Measurements from ENCODE around the gene BCAR3. TPM values are rescaled to one million over a fixed set of nuclear protein-coding genes. Genes with fewer than 3 reads are reported as not detected.

The BCAR3 gene
- total RNA-seq, 4 donors from 2014 or later = 20.2 to 47.2 (median 32.3) TPM

DNA sequence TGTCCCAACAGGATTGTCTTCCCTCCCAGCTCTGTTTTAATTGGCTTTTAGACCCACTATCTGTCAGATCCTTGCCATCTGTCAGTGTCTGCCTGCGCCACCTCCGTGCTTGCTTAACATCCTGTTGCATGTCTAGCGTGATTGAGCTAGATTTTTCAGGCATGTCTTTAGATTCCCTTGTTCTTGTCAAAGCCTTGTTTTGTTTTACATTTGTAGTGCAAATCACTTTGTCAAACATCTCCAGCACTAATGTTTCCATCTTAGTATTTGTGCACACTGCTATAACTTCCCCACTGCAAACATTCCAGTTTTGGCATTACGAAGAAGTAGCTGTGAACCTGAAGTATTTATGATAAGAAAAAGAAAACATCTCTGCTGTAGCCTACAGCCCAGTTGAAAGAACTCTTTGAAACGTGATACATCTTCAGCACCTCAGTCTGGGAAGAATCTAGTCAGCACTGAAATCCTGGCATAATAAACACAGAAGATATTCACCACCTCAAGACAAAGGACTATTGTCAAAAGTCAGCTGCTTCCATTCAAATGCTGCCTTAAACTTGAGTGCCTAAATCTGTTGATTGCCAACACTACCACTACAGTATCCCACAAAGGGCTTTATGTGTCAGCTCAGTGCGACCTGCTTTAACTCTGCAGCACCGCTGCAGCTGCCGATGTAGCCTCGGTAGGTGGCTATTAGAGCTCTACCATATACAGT, 128.7 kb downstream of the BCAR3 start:
- TF ChIP-seq EP300 (IDR thresholded peaks at IDR 0.05) (no peak), POLR2AphosphoS5 (IDR thresholded peaks at IDR 0.05) (no peak)
- TF ChIP-seq, protein P1, sequence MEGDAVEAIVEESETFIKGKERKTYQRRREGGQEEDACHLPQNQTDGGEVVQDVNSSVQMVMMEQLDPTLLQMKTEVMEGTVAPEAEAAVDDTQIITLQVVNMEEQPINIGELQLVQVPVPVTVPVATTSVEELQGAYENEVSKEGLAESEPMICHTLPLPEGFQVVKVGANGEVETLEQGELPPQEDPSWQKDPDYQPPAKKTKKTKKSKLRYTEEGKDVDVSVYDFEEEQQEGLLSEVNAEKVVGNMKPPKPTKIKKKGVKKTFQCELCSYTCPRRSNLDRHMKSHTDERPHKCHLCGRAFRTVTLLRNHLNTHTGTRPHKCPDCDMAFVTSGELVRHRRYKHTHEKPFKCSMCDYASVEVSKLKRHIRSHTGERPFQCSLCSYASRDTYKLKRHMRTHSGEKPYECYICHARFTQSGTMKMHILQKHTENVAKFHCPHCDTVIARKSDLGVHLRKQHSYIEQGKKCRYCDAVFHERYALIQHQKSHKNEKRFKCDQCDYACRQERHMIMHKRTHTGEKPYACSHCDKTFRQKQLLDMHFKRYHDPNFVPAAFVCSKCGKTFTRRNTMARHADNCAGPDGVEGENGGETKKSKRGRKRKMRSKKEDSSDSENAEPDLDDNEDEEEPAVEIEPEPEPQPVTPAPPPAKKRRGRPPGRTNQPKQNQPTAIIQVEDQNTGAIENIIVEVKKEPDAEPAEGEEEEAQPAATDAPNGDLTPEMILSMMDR (IDR thresholded peaks at IDR 0.05) = no peak
- H3K27ac ChIP-seq (replicated peaks in 1 of 4) = peak overlapping the region; percentile 48 to 75 (median 50)
- intact Hi-C loops (cut with DNase I) = no loop called here

DNA sequence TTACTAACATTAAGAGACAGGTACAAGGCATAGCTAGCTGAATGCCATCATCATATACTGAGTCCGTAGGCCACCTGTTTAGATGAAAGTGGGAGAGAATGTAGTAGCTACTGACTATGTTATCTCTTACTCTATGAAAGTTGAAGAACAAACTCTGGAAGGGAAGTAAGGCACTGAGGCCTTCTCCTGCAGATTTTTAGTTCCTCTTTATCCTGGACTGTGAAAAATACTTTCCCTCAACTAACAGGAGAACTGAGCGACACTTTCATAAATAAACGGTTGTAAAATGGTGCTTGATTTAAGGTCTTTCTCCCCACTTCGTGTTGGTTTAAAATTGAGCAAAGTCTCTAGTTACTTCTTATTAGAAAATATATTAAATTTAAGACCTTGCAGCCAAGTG, 131.8 kb downstream of the BCAR3 start:
- peaks cover 23 to 30% (median 28%) of the 10 kb centered on the region in 4 donors for H3K4me1 ChIP-seq
- TF ChIP-seq POLR2A (IDR thresholded peaks at IDR 0.05; ENCODE audit: low read depth) (no peak), POLR2AphosphoS5 (IDR thresholded peaks at IDR 0.05) (no peak), EP300 (IDR thresholded peaks at IDR 0.05) (no peak)
- TF ChIP-seq, protein P1 (IDR thresholded peaks at IDR 0.05) = no peak
- H3K27ac ChIP-seq (replicated peaks in 1 of 4) = no peak overlapping the region
- no peak overlapping the region for H3K4me3 ChIP-seq
- no peaks in the 10 kb centered on the region for H3K27me3 ChIP-seq
- 82% methylated on average over 4 of the region's 4 CpGs for WGBS
- peaks cover 0 to 44% (median 13%) of the 10 kb centered on the region in 4 donors for H3K36me3 ChIP-seq
- DNase-seq (ENCODE audit: extremely low spot score) = no peak
- intact Hi-C loops (cut with DNase I) = no loop called here
- H3K9me3 ChIP-seq = no peaks in the 10 kb centered on the region

More for the DNA sequence above, 128.7 kb downstream of the BCAR3 start:
- H3K4me3 ChIP-seq = no peak overlapping the region
- no peak for DNase-seq (ENCODE audit: extremely low spot score)
- H3K36me3 ChIP-seq = peaks cover 0 to 31% (median 9%) of the 10 kb centered on the region in 4 donors
- WGBS = 57% methylated on average over 9 of the region's 9 CpGs
- H3K4me1 ChIP-seq = peaks cover 32 to 45% (median 38%) of the 10 kb centered on the region in 4 donors
- H3K27me3 ChIP-seq = no peaks in the 10 kb centered on the region
- no peaks in the 10 kb centered on the region for H3K9me3 ChIP-seq

DNA sequence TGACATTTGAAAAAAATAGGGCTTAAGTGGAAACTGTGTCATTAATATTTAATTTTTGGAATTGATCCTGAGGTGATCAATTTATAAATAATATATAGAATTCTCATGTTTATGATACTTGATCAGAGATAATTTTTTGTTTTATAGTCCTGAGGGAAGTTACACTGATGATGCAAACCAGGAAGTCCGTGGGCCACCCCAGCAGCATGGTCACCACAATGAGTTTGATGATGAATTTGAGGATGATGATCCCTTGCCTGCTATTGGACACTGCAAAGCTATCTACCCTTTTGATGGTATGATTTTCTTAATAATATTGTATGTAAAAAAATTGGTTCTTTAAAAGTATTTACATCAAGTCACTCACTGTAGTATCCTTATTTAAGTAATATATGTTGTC, 132.5 kb downstream of the BCAR3 start:
- no peak for TF ChIP-seq EP300 (IDR thresholded peaks at IDR 0.05)
- no peak for TF ChIP-seq POLR2A (IDR thresholded peaks at IDR 0.05; ENCODE audit: low read depth)
- TF ChIP-seq, protein P1 (IDR thresholded peaks at IDR 0.05) = no peak
- no peak for TF ChIP-seq POLR2AphosphoS5 (IDR thresholded peaks at IDR 0.05)
- Histone ChIP-seq H3K27ac (replicated peaks in 1 of 4) (no peak overlapping the region), H3K36me3 (peaks cover 0 to 51% (median 13%) of the 10 kb centered on the region in 4 donors), H3K4me1 (peaks cover 16 to 25% (median 22%) of the 10 kb centered on the region in 4 donors), H3K9me3 (no peaks in the 10 kb centered on the region), H3K27me3 (no peaks in the 10 kb centered on the region), H3K4me3 (no peak overlapping the region)
- intact Hi-C loops (cut with DNase I) = no loop called here
- DNase-seq (ENCODE audit: extremely low spot score) = no peak
- WGBS = 82% methylated on average over 1 of the region's 1 CpG

DNA sequence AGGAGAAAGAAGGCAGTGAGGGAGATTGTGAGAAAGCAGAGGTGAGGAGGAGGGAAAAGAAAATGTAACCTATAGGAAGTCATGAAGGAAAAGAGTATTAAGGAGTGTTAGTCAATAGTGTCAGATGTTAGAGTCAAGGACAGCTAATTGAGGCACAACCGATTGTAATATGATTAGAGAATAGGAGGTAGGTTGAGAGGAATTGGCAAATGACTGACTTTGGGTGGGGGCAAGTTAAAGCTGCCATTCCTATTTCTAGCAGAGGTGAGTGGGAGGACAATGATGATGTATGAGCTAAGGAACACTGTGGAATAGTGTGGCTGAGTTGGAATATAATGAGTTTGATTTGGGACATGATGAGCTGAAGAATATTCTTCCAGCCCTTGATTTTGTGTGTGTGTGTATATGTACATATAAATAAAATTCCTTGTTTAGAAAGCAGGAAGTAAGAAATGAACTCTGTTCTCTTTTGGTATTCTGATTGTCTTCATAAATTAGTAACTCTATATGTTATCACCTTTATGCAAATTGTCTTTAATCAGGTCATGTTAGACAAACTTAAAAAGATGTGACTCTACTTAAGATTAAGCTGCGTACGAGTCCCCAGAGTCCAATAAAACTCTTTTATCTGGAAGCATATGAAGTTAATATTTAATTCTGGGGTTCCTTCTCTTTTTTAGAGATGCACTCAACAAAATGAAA, 135.3 kb downstream of the BCAR3 start:
- Histone ChIP-seq H3K4me1 (no peaks in the 10 kb centered on the region), H3K27ac (replicated peaks in 1 of 4) (no peak overlapping the region), H3K27me3 (no peaks in the 10 kb centered on the region), H3K36me3 (peaks cover 0 to 53% (median 13%) of the 10 kb centered on the region in 4 donors), H3K9me3 (no peaks in the 10 kb centered on the region), H3K4me3 (no peak overlapping the region)
- DNase-seq (ENCODE audit: extremely low spot score) = no peak
- no peak for TF ChIP-seq EP300 (IDR thresholded peaks at IDR 0.05)
- TF ChIP-seq, protein P1 (IDR thresholded peaks at IDR 0.05) = no peak
- no peak for TF ChIP-seq POLR2AphosphoS5 (IDR thresholded peaks at IDR 0.05)
- no peak for TF ChIP-seq POLR2A (IDR thresholded peaks at IDR 0.05; ENCODE audit: low read depth)
- intact Hi-C loops (cut with DNase I) = no loop called here
- 95% methylated on average over 3 of the region's 3 CpGs for WGBS

All from esophagus muscularis mucosa (tissue), 4 donors.